ENCODE data around the gene CEACAM20. TPM values are rescaled to one million over a fixed set of nuclear protein-coding genes. Genes with fewer than 3 reads are reported as not detected.

CEACAM20 gene
- total and polyA plus RNA-seq, 10 of the 15 experiments (the other 5 are each of a cell fraction or from before 2014, with no cell fraction given) = not detected

GRCh38 chr19:44549507-44549906, 20.0 kb upstream of the CEACAM20 start:
- Histone ChIP-seq H4K20me1 (ENCODE audit: control insufficient read depth, insufficient read depth) (no peaks in the 10 kb centered on the region), H3K27me3 (replicated peaks in 1 of 2; ENCODE audit: control insufficient read depth in 2 of 2, insufficient read depth in 2 of 2, low read length in 1 of 2) (no peaks in the 10 kb centered on the region), H3K4me2 (ENCODE audit: control insufficient read depth, insufficient read depth) (no peak overlapping the region), H3K9ac (ENCODE audit: control insufficient read depth, insufficient read depth, low read length) (no peak overlapping the region), H3K36me3 (ENCODE audit: control insufficient read depth in 2 of 2, insufficient read depth in 2 of 2, low read length in 1 of 2) (no peaks in the 10 kb centered on the region), H3K79me2 (ENCODE audit: control insufficient read depth, insufficient read depth, low read length) (no peaks in the 10 kb centered on the region), H3K27ac (ENCODE audit: control insufficient read depth, insufficient read depth) (no peak overlapping the region), H3K4me1 (ENCODE audit: control insufficient read depth, insufficient read depth, low read length) (no peaks in the 10 kb centered on the region), H2AFZ (ENCODE audit: control insufficient read depth, low read depth, low read length) (no peak overlapping the region), H3K9me3 (replicated peaks; ENCODE audit: control insufficient read depth, insufficient read depth, low read length) (no peaks in the 10 kb centered on the region; the same call in 2 of the 3 replicates), H3K4me3 (no peak overlapping the region)
- CTCF ChIA-PET = interaction anchor here (1.3 kb wide), 1 partner anchor 21 kb away, joined by 4 read pairs; no protein-coding TSS in a partner anchor
- DNase-seq (ENCODE audit: low read depth, low spot score) (no peak), FAIRE-seq (no peak), ATAC-seq (no peak)
- TF ChIP-seq, protein P1, sequence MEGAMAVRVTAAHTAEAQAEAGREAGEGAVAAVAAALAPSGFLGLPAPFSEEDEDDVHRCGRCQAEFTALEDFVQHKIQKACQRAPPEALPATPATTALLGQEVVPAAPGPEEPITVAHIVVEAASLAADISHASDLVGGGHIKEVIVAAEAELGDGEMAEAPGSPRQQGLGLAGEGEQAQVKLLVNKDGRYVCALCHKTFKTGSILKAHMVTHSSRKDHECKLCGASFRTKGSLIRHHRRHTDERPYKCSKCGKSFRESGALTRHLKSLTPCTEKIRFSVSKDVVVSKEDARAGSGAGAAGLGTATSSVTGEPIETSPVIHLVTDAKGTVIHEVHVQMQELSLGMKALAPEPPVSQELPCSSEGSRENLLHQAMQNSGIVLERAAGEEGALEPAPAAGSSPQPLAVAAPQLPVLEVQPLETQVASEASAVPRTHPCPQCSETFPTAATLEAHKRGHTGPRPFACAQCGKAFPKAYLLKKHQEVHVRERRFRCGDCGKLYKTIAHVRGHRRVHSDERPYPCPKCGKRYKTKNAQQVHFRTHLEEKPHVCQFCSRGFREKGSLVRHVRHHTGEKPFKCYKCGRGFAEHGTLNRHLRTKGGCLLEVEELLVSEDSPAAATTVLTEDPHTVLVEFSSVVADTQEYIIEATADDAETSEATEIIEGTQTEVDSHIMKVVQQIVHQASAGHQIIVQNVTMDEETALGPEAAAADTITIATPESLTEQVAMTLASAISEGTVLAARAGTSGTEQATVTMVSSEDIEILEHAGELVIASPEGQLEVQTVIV (IDR thresholded peaks at IDR 0.05; ENCODE audit: borderline replicate concordance, partially characterized antibody) = no peak
- TF ChIP-seq ZNF24 (IDR thresholded peaks at IDR 0.05) = no peak
- TF ChIP-seq MYB (IDR thresholded peaks at IDR 0.05; ENCODE audit: borderline replicate concordance, low read depth, low read length) = no peak
- no peak for TF ChIP-seq SREBF1 (IDR thresholded peaks at IDR 0.05; ENCODE audit: low read length)
- no peak for TF ChIP-seq SMAD5 (IDR thresholded peaks at IDR 0.05; ENCODE audit: low read depth)
- no peak for TF ChIP-seq ZNF592 (IDR thresholded peaks at IDR 0.05)
- TF ChIP-seq NBN (IDR thresholded peaks at IDR 0.05) = no peak
- no peak for TF ChIP-seq SREBF2 (IDR thresholded peaks at IDR 0.05; ENCODE audit: low read length)
- no TSS peak for BruUV-seq (replicated peaks)
- RAD21 ChIA-PET (ENCODE audit: unreplicated experiment) = no interaction called here
- POLR2A ChIA-PET = no interaction called here
- WGBS (ENCODE audit: insufficient coverage, insufficient replicate concordance, low lambda C conversion rate, missing lambda C conversion rate) = 59% methylated on average over 3 of the region's 3 CpGs
- SMC1A ChIA-PET (ENCODE audit: uncharacterized antibody, unreplicated experiment) = no interaction called here
- in situ Hi-C loops (cut with MboI) = no loop called here
- intact Hi-C loops (cut with micrococcal nuclease; ENCODE audit: unreplicated experiment) = no loop called here

Measured in GM12878 (cell line).